Keratinocyte (primary cell): ENCODE data around the gene PLSCR3. TPM values are rescaled to one million over a fixed set of nuclear protein-coding genes. Genes with fewer than 3 reads are reported as not detected.

Experiments
- DNase-seq: peaks from one replicate; pipeline ENCODE4 v3.0.0-alpha.2; 2011; ENCODE audit warnings: low read depth, missing footprints, low spot score
- FAIRE-seq: peaks from 2 replicates; lab custom pipeline; 2011; peaks lifted over from hg19 to GRCh38; lab: Jason Lieb, UNC
- H2AFZ ChIP-seq: 2 replicates; pipeline ENCODE4 v1.6.0; 2012; ENCODE audit warnings: low read length, control low read depth, inconsistent platforms; ENCODE audit not compliant: control insufficient read depth
- H3K27ac ChIP-seq: 2 replicates; pipeline ENCODE4 v1.5.1; 2011; ENCODE audit warnings: low read length; ENCODE audit not compliant: control insufficient read depth, insufficient read depth
- H3K27me3 ChIP-seq: 3 replicates; pipeline ENCODE4 v1.6.0; 2011; ENCODE audit warnings: low read length; ENCODE audit not compliant: control insufficient read depth, insufficient read depth; ENCODE audit errors: extremely low read depth
- H3K36me3 ChIP-seq, 2 experiments: 2 replicates in 1 of 2; 3 replicates in 1 of 2; pipeline ENCODE4 v1.5.1; 2011; ENCODE audit warnings: low read length in 2 of 2, mild to moderate bottlenecking in 1 of 2; ENCODE audit not compliant: control insufficient read depth in 2 of 2, insufficient read depth in 2 of 2; ENCODE audit errors: extremely low read depth in 1 of 2
- H3K4me1 ChIP-seq: 3 replicates; pipeline ENCODE4 v1.5.1; 2011; ENCODE audit warnings: low read length; ENCODE audit not compliant: control insufficient read depth, insufficient read depth; ENCODE audit errors: extremely low read depth
- H3K4me2 ChIP-seq: 3 replicates; pipeline ENCODE4 v1.6.0; 2011; ENCODE audit warnings: low read depth, low read length; ENCODE audit not compliant: control insufficient read depth, insufficient read depth; ENCODE audit errors: extremely low read depth
- H3K4me3 ChIP-seq, 3 experiments: fragments of 200-600 bp in 1 of 3; sonication (generic) in 1 of 3; 2 replicates in 2 of 3; 3 replicates in 1 of 3; pipeline ENCODE4 v1.5.1; 2011 to 2016; ENCODE audit warnings: low read length in 3 of 3, mild to moderate bottlenecking in 3 of 3, control low read depth in 2 of 3, inconsistent platforms in 1 of 3, low read depth in 1 of 3, mixed read lengths in 1 of 3, mixed run types in 1 of 3, moderate library complexity in 1 of 3; ENCODE audit not compliant: control insufficient read depth in 2 of 3, insufficient read depth in 2 of 3; ENCODE audit errors: extremely low read depth in 1 of 3
- H3K79me2 ChIP-seq: 2 replicates; pipeline ENCODE4 v1.6.0; 2012; ENCODE audit warnings: low read length; ENCODE audit not compliant: control insufficient read depth, insufficient read depth
- H3K9ac ChIP-seq: 3 replicates; pipeline ENCODE4 v1.6.0; 2011; ENCODE audit warnings: low read length; ENCODE audit not compliant: control insufficient read depth, insufficient read depth; ENCODE audit errors: extremely low read depth
- H3K9me1 ChIP-seq: 3 replicates; pipeline ENCODE4 v1.6.0; 2011; ENCODE audit warnings: low read length; ENCODE audit not compliant: control insufficient read depth, insufficient read depth; ENCODE audit errors: extremely low read depth
- H3K9me3 ChIP-seq: 2 replicates; pipeline ENCODE4 v1.5.1; 2012; ENCODE audit warnings: low read depth, low read length; ENCODE audit not compliant: control insufficient read depth
- H4K20me1 ChIP-seq: 3 replicates; pipeline ENCODE4 v1.6.0; 2011; ENCODE audit warnings: low read length; ENCODE audit not compliant: control insufficient read depth, insufficient read depth; ENCODE audit errors: extremely low read depth
- EZH2 ChIP-seq: IDR thresholded peaks from one replicate; pipeline ENCODE4 v1.6.1; 2012; ENCODE audit warnings: inconsistent platforms, mild to moderate bottlenecking, low read length, moderate library complexity
- dilution Hi-C: fragments of 300-500 bp; cut with MboI; formaldehyde crosslinking; loops from one replicate; pipeline ENCODE4 v1.7.0; 2020; ENCODE audit warnings: low sequenced_read_pairs; ENCODE audit not compliant: extremely low pct_ligation_motif_present
- polyA plus RNA-seq, 5 experiments: library from polyadenylated mRNA; depleted of rRNA in 3 of 5; stranded (reverse) in 3 of 5; stranded (forward) in 1 of 5; unstranded in 1 of 5; fragments of >200 nt; gene quantifications; 1 replicate in 1 of 5; 2 replicates in 3 of 5; 3 replicates in 1 of 5; pipeline versions ENCODE4 v1.2.1 to v1.2.3, GENCODE V29; 2011 to 2012; ENCODE audit warnings: missing spikeins in 2 of 5, low read depth in 1 of 5, low replicate concordance in 1 of 5
- TF ChIP-seq, protein P1 (sequence below), 3 experiments: IDR thresholded peaks in 1 of 3; conservative IDR thresholded peaks in 1 of 3; optimal IDR thresholded peaks in 1 of 3; 2 replicates in 2 of 3; 3 replicates in 1 of 3; pipeline versions ENCODE3 to v1.5.1; 2011; ENCODE audit warnings: low read length in 3 of 3, mild to moderate bottlenecking in 3 of 3, moderate library complexity in 2 of 3, control low read depth in 1 of 3, inconsistent platforms in 1 of 3; ENCODE audit not compliant: insufficient read depth in 2 of 3; ENCODE audit errors: extremely low read depth in 1 of 3

The PLSCR3 gene
- polyA plus RNA-seq, 1 donor (not counting 4 experiments of a cell fraction or from before 2014, with no cell fraction given), result 30.5 TPM

DNA sequence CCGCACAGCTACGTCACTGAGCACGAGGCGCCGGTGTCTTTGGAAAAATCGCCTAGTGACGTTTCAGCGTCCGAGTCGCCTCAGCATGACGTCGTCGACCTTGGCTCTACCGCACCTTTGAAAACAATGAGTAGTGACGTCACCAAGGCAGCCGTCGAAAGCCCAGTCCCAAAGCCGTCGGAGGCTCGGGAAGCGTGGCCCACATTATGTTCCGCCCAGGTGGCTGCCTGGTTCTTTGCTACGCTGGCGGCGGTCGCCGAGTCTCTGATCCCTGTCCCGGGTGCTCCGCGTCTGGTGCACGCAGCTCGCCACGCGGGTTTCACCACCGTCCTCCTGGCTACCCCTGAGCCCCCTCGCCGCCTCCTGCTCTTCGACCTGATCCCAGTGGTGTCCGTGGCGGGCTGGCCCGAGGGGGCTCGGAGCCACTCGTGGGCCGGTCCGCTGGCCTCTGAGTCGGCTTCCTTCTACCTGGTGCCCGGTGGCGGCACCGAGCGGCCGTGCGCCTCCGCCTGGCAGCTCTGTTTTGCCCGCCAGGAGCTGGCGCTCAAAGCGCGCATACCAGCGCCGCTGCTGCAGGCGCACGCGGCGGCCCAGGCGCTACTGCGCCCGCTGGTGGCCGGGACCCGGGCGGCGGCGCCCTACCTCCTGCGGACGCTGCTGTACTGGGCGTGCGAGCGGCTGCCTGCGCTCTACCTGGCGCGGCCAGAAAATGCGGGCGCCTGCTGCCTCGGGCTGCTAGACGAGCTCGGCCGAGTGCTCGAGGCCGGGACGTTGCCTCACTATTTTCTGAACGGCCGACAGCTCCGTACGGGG is 42.4 kb upstream of the PLSCR3 start:
- peak; percentile 23 for FAIRE-seq
- H3K36me3 ChIP-seq, result no peaks in the 10 kb centered on the region
- peak overlapping the region; percentile 95 for H3K27ac ChIP-seq
- H3K4me1 ChIP-seq, result peaks cover 42% of the 10 kb centered on the region
- dilution Hi-C loops, result no loop called here
- DNase-seq, result no peak
- H3K9ac ChIP-seq, result peak overlapping the region; percentile 81
- peak overlapping the region; percentile 72 for H2AFZ ChIP-seq
- no peaks in the 10 kb centered on the region for H4K20me1 ChIP-seq
- no peak for TF ChIP-seq EZH2
- TF ChIP-seq, protein P1, sequence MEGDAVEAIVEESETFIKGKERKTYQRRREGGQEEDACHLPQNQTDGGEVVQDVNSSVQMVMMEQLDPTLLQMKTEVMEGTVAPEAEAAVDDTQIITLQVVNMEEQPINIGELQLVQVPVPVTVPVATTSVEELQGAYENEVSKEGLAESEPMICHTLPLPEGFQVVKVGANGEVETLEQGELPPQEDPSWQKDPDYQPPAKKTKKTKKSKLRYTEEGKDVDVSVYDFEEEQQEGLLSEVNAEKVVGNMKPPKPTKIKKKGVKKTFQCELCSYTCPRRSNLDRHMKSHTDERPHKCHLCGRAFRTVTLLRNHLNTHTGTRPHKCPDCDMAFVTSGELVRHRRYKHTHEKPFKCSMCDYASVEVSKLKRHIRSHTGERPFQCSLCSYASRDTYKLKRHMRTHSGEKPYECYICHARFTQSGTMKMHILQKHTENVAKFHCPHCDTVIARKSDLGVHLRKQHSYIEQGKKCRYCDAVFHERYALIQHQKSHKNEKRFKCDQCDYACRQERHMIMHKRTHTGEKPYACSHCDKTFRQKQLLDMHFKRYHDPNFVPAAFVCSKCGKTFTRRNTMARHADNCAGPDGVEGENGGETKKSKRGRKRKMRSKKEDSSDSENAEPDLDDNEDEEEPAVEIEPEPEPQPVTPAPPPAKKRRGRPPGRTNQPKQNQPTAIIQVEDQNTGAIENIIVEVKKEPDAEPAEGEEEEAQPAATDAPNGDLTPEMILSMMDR (optimal IDR thresholded peaks at IDR 0.05 in 1 of 3, IDR thresholded peaks at IDR 0.05 in 1 of 3, conservative IDR thresholded peaks at IDR 0.05 in 1 of 3; ENCODE audit: extremely low read depth in 1 of 3, insufficient read depth in 2 of 3, low read length in 3 of 3), result peak; percentile 52 to 92 (median 87)
- H3K9me3 ChIP-seq, result no peaks in the 10 kb centered on the region
- H3K9me1 ChIP-seq, result no peaks in the 10 kb centered on the region
- H3K4me2 ChIP-seq, result peak overlapping the region; percentile 99
- H3K27me3 ChIP-seq, result no peaks in the 10 kb centered on the region
- peaks cover 17% of the 10 kb centered on the region for H3K79me2 ChIP-seq
- peak overlapping the region; percentile 59 to 92 (median 88) for H3K4me3 ChIP-seq

DNA sequence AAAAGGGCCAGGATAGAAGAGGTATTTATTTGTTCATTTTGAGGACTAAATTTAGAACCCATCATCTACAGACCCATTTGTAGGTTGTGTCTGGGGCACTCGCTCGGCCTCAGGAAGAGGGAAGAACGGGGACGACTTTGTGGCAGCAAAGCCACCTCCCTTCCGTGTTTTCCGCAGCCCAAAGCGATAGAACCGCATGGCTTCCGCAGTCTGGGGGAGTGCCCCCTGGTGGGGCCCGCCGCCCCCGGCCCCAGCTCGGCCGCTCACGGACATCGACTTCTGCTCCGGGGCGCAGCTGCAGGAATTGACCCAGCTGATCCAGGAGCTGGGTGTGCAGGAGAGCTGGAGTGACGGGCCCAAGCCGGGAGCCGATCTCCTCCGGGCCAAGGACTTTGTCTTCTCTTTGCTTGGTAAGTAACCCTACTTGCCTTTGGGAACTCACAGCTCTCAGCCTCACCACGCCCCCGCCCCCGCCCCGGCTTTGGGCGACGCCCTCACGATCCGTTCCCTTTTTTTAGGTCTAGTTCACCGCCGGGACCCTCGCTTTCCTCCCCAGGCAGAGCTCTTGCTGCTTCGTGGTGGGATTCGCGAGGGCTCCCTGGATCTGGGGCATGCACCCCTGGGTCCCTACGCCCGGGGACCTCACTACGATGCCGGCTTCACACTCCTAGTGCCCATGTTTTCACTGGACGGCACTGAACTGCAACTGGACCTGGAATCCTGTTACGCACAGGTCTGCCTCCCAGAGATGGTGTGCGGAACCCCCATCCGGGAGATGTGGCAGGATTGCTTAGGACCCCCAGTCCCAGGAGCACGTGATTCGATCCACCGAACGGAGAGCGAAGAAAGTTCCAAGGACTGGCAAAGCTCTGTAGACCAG is 41.6 kb upstream of the PLSCR3 start:
- no peak for FAIRE-seq
- no peak for TF ChIP-seq EZH2
- TF ChIP-seq, protein P1 (optimal IDR thresholded peaks at IDR 0.05 in 1 of 3, IDR thresholded peaks at IDR 0.05 in 1 of 3, conservative IDR thresholded peaks at IDR 0.05 in 1 of 3; ENCODE audit: extremely low read depth in 1 of 3, insufficient read depth in 2 of 3, low read length in 3 of 3), result peak; percentile 21 to 41 (median 21)

More for the DNA sequence above, 41.6 kb upstream of the PLSCR3 start:
- H3K79me2 ChIP-seq, result peaks cover 17% of the 10 kb centered on the region
- H4K20me1 ChIP-seq, result no peaks in the 10 kb centered on the region
- H3K27me3 ChIP-seq, result no peaks in the 10 kb centered on the region
- H3K36me3 ChIP-seq, result no peaks in the 10 kb centered on the region
- peak overlapping the region; percentile 72 for H2AFZ ChIP-seq
- peak overlapping the region; percentile 99 for H3K4me2 ChIP-seq
- DNase-seq, result no peak
- peak overlapping the region; percentile 95 for H3K27ac ChIP-seq
- peaks cover 41% of the 10 kb centered on the region for H3K4me1 ChIP-seq
- no peaks in the 10 kb centered on the region for H3K9me3 ChIP-seq
- H3K4me3 ChIP-seq, result peak overlapping the region; percentile 59 to 92 (median 88)
- dilution Hi-C loops, result no loop called here
- peak overlapping the region; percentile 81 for H3K9ac ChIP-seq
- no peaks in the 10 kb centered on the region for H3K9me1 ChIP-seq
